ENCODE data around the gene ZNF775.

Gene ZNF775

GRCh38 chr7:150351587-150352194 is 27.4 kb upstream of the ZNF775 start:
- DNase-seq: no peak

DNA sequence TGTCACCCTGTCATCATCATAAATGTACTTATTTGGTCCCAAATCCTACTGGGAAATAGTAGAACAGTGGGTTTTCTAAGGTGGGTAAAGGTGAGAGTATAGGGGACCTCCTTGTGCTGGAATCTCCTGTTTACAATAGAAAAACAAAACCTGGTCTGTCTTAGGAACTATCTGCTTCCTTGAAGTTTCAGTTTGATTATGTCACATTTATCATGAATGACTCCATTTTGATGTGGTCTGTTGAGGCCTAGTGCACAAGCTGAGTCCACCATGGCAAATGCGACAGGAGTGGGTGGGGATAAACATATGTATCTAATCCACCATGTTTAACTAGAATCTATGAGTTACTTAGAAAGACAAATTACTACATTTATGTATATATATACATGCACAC is 23.5 kb upstream of the ZNF775 start:
- DNase-seq: no peak

DNA sequence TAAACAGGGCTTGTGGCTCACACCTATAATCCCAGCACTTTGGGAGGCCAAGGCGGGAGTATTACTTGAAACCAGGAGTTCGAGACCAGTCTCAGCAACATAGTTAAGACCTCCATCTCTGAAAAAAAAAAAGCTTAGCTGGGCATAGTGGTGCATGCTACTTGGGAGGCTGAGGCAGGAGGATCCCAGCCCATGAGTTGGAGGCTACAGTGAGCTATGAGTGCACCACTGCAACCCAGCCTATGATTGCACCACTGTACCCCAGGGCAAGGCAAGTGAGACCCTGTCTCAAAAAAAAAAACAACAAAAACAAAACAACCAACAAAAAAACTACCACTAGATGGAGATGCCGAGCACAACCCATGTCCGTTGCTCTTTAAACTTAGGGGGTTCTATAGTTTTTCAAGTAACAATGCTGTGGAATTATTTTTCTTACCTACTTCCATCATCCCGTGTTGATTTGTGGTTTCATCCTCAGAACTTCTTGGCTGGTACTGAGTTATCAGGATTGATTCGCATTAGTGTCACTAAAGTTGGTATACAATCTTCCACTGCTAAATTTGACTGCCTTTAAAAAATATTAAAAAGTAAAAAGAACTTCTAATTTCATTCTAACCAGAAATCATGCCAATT is 22.7 kb upstream of the ZNF775 start:
- peak in 1 of 2 experiments; percentile 71 for DNase-seq

DNA sequence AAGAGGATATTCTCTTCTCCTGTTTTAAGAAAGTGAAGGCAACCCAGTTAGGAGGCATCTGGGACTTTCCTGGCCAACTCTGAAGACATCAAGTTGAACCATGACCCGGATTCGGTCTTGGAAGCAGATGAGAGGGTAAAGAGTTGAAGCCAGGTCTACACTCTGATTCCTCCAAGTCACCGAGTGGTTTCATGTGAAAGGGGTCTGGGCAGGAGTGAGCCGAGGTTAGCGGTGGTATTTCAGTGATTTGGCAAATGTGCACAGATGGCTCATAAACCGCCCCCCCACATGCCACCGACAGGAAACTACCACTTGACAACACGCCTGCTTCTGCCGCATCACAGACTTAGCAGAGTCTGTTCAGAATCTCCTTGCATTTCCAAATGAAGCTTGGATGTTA is 21.9 kb upstream of the ZNF775 start:
- no peak for DNase-seq

DNA sequence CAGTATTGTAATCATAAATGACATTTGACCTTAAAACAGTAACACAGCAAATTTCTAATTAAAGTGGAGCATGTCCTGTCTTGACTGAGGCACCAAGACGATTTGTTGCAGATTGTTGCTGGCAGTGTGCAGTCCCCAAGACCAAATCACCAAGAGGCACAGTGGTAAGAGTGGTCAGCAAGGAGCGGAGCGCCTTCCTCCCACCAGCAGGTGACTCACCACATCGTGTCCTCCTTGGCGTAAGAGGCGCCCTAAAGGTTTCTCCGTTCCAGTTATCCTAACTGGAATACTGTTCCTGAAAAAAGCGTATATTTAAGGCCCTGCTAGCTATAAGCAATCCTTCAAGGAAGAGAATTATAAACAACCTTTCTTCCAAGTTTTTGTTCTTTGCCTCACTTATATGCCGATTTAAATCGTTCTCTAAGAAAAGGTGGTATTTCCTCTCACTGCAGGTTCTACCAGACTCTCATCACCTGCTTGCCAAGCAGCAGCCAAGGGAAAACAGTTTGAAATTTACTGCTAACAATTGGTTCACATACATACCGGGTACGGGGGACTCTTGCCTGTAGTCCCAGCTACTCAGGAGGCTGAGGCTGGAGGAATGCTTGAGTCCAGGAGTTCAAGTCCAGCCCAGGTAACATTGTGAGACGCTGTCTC is 21.2 kb upstream of the ZNF775 start:
- no peak for DNase-seq

- no peak for DNase-seq
Measured at GRCh38 chr7:150358433-150358832, 20.7 kb upstream of the ZNF775 start.

- DNase-seq: no peak
Measured at GRCh38 chr7:150358988-150359621, 20.0 kb upstream of the ZNF775 start.

- no peak for DNase-seq
Measured at GRCh38 chr7:150359622-150360362, 19.3 kb upstream of the ZNF775 start.

DNA sequence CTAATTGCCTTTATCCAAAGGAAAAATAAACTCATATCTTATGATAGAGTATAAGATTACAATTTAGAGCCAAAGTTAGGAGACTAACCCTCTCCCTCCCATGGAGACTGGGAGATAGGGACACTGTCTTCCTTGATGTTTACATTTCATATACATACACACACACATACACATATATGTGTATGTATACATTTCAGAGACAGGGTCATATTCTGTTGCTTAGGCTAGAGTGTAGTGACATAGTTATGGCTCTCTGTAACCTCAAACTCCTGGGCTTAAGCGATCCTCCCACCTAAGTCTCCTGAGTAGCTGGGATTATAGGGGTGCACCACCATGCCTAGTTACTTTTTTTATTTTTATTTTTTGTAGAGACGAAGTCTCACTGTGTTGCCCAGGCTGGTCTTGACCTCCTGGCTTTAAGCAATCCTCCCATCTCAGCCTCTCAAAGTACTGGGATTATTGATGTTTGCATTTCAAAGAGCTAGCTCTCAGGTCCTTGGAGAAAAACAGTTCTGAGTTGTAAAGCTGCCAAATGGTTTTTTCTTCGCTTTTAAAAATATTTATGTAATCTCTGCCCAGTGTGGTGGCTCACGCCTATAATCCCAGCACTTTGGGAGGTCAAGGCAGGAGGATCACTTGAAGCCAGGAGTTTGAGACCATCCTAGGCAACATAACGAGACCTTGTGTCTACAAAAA is 18.6 kb upstream of the ZNF775 start:
- no peak for DNase-seq

DNA sequence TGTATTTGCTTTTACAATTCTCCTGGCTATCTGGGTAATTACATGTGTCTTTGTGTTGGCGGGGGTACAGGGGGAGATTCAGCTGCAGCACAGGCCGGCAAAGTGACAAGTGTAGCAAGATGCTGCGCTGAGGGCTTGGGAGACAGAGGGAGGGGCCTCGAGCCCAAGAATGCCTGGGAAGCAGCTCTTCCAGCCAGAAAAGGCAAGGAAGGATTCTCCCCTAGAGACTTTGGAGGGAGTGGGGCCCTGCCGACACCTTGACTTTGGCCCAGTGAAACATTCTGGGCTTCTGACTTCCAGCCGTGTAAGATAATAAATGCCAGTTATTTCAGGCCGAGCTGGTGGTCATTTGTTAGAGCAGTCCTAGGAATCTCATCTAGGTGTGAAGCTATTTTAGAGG is 17.7 kb upstream of the ZNF775 start:
- DNase-seq: no peak

GRCh38 chr7:150361807-150362621 is 17.1 kb upstream of the ZNF775 start:
- no peak for DNase-seq

DNA sequence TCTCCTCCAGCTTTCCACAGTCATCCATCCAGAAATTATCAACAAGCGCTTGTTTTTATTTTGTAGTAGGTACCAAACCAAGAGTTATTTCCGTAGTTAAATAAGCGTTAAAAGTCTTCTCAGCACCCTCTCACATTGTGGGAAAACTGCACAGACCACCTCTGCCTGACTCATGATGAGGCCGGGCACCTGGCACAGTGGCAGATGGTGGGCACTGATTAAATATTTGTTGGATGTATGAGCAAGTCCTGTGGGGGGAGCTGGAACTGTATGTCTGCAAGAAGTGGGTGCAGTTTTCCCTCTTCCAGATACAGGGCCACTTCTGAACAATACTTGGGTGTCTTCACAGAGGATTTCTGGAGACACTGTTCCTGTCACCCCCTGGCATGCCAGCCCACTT is 15.8 kb upstream of the ZNF775 start:
- DNase-seq: no peak

DNA sequence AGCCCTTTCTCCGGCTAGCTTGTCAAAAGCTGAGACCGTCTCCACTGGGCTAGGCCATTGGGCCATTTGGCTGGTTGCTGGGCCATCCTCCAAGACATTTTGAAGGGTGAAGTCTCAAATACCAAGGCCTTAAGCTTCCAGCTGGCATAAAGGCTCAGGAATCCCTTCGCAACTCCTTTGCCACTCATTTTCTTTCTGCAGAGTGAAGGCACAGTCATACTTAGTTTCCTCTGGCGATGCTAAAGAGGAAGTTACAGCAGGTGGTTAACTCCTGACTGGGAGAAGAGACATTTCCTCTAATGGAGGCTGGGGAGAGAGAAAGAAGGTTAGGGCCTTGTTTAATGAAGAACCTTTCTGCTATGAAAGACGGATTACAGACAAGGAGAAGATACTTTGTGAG is 15.3 kb upstream of the ZNF775 start:
- DNase-seq: peak in 1 of 2 experiments; percentile 37

DNA sequence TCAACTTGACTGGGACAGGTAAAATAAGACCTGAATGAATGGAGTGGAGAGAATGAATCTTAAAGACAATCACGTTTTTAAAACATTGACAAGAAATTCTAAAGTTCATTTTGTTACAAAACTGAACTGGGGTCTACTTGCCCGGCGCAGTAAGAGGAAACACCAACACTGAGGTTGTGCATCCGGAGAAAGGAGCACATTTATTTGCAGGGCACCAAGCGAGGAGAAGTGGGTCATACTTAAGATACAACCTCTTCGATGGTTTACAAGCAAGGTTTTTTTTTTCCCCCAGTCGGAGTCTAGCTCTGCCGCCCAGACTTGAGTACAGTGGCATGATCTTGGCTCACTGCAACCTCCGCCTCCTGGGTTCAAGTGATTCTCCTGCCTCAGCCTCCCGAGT is 13.9 kb upstream of the ZNF775 start:
- DNase-seq: no peak

DNA sequence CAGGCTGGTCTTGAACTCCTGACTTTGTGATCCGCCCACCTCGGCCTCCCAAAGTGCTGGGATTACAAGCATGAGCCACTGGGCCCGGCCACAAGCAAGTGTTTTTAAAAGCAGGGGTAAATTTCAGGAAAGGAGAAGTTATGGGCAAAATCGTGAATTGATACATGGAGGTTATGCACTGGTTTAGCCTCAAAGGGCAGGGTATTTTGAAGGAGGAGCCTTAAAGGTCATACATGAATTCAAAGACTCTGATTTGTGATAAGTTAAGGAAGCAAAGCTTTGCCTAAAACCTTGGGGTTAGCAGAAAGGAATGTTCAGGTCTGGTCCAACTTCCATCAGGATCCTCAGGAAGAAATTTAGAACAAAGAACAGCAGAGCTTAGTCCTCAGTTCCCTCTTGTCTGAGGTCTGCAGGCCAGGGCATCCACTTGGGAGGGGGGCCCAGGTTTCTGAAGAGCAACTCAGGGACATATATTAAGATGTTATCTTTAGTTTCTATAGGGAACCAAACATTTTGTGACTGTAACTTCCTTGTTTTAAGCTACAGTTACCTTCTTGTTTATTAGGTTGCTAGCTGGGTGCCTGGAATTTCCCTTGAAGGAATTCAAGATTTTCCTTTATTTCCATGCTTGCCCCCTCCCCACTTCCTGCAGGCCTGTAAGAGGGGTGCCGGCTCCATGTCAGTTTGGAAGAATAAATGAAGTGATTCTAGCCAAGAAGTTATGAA is 13.3 kb upstream of the ZNF775 start:
- no peak for DNase-seq

- peak in 1 of 2 experiments; percentile 75 for DNase-seq
Measured at GRCh38 chr7:150367677-150368095, 11.4 kb upstream of the ZNF775 start.

DNA sequence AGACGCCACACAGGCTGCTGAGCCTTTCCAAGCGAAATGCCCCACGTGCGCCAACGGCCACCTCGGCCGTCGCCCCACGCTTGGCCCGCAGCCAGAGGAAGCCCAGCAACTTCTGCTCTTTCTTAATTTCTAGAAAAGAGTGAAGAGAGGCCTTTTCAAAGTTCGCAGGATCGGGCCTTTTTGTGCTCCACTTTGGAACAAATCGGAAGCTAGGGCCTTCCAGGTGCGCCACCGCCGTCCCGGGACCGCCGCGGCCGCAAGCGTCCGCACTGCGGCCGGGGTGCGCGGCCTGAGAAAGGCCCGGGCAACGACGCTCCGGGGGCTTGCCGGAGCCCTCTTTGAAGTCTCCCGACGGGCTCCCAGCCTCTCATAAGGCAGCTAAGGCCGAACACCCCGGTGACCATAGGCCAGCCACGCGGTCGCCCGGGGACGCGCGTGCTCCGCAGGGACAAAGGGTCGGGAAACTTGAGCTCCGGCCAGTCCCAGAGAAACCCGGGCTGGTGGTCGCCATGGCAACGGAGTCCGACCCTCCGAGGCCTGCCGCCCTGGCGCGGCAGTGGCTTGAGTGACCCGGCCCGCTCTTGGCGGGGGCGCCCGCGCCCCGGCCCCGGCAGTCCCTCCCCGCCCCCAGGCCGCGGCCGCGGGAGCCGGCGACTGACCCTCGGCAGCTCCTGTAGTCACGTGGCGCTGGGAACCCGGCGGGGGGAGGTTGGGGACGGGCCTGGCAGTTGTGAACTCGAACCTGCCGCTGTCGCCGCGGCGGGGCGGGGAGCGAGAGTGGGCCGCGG is 10.8 kb upstream of the ZNF775 start, which contains the start of gene REPIN1:
TSS of gene REPIN1 (plus strand) at position 727 of the 788 bp plus-strand sequence. CDS start 890 bp downstream, outside the sequence.
- DNase-seq: peak; percentile 65 to 95

DNA sequence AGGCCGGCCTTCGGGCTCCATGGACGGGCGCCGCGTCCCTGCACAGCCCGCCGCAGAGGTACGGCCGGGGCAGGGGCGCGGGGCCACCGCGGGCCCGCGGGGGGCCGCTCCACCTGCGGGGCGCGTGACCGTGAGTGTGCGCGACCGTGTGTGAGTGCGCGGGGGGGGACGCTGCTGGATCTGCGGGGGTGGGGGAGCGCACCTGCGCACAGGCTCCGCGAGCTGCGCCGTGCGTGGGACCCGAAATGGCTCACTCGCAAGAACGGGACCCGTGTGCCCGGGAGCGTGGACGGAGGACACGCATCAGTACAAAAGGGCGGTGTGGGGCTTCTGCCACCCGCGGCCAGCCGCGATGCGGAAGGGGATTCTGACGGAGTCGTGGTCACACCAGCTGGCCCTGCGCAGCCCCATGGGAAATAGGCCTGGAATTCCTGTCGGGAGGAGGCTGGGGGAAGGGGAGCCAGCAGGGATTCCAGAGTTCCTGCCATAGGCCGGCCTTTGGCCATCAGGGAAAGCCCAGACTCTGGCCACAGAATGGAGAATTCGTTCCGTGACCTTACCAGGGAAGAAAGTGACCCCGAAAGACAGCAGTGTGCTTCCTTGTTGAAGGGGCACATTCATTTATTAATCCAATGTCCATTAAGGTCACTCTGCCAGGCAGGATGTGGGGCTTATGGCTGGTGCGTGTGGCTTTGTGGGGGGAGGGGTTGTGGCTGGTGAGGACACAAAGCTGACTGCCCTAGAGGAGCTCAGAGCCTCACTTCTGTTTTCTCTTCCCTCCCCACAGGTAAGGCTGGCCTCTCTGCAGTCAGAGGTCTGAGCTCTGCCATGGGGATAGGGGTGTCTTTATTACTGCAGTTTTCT is 10.0 kb upstream of the ZNF775 start:
- DNase-seq: peak; percentile 63 to 81

Measured in NCI-H526 (cell line).